GM21825 (cell line): ENCODE data around the gene SV2C.

ENCODE experiments used
- ATAC-seq: cut with Tn5 transposase; IDR thresholded peaks from one replicate; pipeline ENCODE4 v1.9.1; 2021; ENCODE audit warnings: mild to moderate bottlenecking, moderate library complexity; ENCODE audit not compliant: unreplicated experiment

SV2C gene

DNA sequence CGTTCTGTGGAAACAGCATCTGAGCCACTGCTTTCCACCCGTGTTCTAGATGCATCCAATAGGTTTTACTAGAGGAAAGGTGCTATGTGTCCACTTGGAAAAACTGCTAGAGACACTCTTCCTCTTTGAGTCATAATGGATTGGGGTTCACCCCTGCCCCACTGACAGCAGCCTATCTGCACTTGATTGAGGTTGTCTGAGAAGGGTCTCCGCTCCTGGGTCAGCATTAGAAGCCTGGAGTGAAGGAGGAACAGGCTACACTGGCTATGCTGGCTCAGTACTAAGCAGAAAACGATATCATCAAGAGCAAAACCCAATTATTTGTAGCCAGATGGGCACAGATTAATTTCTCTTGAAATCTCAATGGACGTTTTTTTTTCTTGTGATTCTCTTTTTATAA is 167.3 kb downstream of the SV2C start:
- no peak for ATAC-seq

DNA sequence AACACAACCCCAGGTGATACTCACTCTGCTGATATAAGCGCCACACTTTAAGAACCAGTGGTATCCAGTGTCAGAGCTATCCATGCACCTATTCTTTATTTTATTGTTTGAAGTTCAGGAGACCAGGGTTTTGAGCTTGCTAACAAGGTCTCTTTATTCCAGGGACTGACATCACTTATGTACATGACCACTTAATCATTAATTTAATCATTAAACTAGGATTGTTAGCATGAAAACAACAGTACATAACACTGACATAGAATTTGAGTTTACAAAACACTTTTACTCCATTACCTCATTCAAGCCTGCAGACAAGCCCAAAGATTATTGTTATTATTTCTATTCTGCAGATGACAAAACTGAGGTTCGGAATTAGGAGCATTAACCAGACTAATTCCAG is 168.5 kb downstream of the SV2C start:
- no peak for ATAC-seq

DNA sequence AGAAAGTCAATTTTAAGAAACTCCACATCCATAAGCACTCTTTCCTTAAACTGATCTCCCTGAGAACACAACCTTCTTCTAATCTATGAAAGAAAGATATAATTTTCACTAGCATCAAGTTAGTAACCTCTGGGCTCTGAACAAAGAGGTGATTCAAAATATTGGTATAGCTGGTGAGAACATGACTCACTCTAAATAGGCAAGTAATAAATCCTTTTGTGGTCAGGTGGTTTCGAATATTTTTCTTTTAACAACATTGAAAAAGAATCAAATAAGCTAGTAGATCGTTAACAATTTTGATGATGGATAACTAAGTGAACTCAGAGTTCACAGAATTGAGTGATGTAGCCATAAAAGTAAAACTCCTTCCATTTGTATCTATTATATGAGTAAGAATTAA is 169.3 kb downstream of the SV2C start:
- ATAC-seq = no peak

DNA sequence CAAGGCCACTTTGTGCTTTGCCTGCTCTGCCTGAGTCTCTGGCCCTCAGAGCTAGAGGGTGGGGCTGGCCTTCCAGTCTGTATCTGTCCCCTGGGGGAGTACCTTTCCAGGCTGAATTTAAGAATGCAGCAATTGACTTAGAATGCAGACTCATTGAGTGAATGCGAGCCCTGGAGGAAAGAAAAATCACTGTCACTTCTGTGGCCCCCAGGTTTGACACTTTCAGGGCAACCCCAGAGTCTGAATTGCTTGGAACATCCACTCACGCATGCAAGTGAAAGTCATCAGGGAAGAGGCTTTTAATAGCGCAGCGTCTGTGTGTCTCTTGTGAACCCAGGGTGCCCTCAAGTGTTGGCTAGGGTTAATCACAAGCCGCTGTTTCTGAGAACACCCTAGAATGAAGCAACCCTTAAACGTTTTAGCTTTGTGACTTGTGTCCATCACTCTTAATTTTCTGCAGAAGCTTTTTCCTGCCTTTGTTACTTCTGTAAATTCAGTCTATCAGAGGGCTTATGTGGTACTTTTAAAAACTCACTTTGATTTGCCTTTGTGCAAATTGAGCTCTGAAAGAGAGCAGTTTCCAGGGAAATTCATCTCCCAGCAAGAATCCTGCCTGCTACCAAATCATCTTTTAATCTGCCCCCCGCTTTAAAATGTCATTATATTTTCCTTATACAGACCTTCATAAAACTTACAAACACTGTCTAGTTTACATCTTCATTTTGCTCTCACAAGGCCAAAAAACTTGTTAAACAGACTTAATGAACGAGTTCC is 173.1 kb downstream of the SV2C start:
- peak; percentile 88 for ATAC-seq

DNA sequence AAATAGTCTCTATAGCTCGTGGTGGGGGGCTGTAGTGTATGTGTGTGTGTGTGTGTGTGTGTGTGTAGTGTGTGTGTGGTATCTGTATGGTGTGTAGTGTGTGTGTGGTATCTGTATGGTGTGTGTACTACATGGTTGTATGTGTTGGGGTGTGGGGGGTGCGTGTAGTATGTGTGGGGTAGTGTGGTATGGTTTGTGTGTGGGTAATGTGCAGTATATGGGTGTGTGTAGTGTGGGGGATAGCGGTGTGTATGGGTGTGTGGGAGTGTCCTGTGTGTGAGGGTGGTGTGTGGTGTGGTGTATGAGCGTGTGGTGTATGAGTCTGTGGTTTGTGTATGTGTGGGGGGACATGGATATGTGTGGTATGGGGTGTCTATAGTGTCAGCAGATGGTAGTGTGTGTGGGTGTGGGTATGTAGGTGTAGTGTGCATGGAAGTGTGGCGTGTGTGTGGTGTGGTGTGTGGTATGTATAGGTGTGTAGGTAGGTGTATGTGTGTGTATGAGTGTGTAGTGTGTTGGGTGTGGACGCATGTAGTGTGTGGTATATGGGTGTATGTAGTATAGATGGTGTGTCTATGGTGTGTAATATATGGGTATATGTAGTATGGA is 174.1 kb downstream of the SV2C start:
- ATAC-seq = no peak

DNA sequence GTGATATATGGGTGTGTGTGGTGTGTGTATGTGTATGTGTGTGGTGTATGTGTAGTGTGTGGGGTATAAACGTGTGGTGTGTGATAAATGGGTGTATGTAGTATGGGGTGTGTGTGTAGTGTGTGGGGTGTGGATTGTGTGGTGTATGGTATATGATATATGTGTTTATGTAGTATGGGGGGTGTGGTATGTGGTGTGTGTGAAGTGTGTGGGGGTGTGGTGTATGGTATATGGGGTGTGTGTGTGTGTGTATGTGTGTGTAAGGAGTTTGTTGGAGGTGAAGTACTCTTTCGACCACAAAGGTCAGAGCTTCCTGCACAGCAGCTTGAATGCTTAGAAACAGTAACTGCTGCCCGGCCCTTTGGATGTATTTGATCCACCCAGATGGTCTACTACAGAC is 174.7 kb downstream of the SV2C start:
- no peak for ATAC-seq

DNA sequence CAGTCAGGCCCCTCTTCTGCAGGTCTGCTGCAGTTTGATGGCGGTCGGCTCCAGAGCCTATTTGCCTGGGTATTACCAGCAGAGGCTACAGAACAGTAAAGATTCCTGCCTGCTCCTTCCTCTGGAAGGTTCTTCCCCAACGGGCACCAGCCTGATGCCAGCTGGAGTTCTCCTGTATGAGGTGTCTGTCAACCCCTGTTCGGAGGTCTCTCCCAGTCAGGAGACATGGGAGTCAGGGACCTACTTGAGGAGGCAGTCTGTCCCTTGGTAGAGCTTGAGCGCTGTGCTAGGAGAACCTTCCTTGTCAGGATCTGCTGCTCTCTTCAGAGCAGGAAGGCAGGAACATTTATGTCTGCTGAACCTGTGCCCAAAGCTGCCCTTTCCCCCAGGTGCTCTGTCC is 181.5 kb downstream of the SV2C start:
- no peak for ATAC-seq

DNA sequence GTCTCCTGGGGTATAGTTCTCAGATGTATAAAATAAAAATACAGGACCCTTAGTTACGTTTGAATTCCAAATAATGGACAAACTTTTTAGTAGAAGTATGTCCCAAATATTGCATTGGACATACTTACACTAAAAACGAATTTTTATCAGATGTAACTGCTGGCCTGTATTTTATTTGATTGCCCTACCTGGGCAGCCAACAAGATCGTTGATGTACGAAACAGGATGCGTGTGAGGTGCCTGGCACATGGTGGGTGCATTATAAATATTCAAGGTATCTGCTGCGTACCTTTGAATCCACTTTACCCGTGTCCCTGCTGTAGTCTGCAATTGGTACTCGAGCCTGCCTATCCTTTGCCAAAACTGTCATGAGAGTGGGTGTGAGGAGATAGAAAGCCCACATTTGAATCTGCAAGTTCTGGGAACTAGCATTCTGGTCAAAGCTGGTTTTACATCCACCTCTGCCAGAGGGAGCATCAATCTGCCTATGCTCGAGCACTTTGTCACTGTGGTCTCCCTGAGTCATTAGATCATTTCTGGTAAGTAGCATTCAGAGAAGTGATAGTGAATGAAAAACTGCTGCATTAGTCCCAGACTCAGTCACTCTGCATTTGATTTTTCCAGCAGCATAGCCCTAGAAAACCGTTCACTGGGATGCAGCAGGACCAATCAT is 186.2 kb downstream of the SV2C start:
- ATAC-seq = no peak

DNA sequence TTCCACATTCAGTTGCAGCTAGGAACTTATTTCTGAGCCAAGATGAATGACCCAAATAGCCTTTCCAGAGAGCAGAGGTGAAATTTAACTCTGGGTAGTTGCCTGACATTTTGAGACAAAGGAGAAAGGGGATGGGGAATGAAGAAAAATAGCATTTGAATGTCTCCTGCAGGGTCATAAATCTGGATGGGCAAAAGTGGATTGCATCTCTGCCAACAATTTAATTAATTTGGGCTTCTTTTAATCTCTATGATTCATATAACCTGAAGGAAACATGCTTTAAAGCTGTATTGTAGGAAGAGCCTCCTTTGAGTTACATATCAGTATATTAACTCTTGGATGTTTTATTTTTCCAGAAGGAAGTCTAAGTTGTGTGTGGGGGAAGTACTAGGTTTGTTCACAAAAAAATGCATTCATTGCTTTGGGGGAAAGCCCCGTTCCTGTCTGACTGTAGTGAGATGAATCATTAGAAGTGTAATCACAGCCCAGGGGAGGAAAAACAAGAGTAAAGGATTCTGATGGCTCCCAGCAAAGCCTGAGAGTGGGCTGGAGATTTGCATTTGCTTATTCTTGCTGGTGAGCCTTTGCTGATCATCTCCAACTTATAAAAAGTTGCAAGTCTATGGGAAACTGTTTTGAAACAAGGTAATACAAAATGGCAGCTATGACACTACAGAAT is 186.9 kb downstream of the SV2C start:
- no peak for ATAC-seq

DNA sequence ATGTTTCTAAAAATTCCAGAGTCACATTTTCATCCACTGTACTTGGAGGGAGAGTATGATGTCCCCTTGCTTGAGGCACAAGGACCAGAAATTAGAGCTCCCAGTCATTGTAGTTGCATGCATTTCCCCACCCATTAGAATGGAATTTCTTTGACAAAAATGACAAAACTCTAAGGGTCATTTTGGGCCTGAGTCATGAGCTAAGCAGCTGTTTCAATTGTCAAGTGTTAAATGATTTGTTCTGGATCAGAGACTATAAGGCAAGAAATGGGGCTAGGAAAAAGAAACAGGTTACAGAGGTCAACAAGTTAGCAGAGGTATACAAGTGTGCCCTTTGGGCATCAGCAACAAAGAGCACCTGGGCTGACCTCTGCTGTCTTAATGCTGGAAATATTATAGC is 188.7 kb downstream of the SV2C start:
- ATAC-seq = no peak

DNA sequence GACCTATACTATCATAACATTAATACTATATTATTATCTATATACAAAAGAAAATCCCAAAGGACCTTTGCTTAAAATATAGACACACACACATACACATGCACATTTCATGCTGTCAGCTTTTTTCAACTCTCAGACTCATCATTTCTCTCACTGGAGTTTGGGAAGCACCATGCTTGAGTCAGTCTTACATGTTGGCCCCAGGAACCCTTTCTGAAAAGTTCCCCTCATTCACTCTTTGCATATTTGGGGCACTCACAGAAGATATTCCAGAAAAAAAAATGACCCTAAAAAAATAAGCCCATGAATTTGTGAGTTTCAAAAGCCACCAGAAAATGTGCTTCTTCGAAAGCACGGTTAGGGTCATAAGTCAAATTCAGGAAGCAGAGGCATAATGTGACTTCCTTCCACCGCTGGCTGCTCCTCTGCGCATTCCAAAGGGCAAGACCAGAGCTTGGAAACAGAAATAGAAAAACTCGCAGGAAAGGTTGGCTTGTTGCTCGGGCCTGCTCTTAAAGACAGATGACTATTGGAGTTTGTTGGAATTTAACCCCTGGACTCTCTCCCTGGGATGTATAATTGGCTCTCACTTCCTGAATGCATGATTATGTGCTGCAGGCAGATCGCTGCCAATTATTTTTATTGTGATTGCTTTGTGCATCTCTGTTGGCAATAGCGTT is 190.2 kb downstream of the SV2C start:
- no peak for ATAC-seq

DNA sequence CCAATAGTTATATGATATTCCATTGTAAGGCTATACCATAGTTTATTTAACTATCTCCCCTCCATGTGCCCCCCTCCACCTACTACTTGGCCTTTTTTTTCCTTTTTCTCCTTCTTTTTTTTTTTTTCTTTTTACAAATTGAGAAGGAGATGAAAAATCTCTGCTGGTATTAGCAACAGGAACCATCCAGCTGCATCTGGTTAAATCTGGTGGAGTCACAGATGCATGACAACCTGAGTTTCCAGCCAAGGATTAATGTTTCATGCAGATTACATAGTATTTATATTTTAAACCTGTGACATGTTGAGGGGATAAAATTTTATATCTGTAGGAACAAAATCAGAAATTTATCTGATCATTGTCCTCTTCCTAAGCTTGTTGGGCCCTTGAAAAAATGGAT is 191.4 kb downstream of the SV2C start:
- no peak for ATAC-seq

DNA sequence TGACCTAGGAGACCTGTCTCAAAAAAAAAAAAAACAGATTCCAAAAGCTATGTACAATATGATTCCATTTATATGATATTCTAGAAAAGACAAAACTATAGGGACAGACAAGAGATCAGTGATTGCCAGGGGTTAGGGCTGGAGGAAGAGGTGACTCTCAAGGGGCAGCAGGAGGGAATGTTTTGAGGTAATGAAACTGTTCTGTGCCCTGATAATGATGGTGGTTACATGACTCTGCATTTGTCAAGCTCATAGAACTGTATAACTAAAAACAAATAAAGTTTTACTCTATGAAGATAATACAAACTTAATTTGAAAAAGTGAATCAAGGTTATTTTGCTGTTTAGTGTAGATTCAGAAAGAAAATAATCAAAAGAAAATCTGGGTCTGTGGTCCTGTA is 194.6 kb downstream of the SV2C start:
- no peak for ATAC-seq

DNA sequence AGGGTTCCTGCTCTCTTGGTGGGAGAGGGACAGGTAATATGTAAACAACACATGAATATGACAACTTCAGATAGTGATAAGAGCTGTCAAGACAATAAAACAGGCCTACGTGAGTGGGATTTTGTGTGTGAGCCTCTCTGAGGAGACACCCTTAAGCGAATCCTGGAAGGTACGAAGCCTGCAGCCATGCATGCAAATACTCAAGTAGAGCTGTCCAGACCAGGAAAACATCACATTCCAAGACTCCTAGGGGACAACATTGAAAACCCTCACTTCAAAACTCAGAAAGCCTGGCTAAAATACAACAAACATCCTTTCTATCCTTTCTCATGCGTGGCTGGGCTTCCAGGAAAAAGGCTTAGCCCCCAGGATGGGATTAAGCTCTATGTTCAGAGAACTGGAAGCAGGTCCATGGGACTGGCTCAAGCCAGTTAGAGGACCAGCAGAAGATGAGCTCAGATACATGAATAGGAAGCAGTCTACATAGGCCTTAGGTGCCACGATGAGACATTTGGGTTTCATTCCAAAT is 195.1 kb downstream of the SV2C start:
- no peak for ATAC-seq

DNA sequence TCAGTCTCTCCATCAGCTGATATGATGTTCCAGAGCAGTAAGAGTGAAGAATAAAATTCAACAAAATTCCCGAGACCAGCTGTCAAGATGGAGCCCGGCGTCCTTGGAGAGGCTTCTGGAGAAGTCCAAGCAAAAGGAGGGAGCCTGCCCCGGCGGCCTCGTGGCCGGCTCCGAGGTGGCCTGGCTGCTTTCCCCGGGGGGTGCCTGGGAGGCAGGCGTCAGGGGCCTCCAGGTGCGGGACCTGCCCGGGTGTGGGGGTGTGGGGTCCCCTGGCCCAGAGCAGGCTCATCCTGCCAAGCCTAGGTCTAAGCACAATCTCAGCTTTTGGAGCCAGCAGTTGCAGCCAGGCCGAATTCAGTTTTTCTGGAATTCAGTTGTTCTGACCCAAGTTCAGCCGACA is 197.3 kb downstream of the SV2C start:
- no peak for ATAC-seq

DNA sequence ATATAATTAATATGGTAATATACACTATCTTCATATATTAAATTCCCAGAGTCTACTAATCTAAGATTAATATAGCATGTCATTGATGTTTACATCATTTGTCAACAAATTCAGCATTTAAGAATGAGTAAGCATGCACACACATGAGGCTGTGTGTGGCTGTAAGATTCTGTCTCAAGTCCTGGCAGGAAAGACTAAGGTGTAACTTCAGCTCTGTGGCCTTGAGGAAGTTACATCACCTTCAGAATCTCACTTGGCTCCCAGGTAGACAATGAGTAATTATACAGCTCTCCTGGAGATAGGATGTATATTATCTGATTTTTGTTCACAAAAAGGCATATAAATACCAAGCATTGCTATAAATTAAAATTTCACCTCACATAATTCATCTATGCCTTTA is 200.5 kb downstream of the SV2C start:
- no peak for ATAC-seq

DNA sequence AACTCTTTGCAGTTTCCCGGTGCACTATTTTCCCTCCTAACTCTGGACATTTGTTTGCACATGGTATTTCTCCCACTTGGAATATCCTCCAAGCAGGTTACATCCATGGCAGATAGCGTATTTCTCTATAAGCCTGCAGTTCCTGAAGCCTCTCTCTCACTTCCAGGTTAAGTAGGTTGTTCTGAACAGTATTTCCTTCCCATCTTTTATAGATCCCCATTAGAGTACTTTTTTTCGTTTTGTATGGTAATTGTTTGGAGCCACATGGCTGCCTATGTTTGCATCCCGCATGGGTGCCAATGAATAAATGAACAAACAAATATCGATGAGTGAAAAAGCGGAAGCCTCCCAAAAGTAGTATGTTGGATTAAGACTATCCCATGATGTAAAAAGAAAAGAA is 206.5 kb downstream of the SV2C start:
- ATAC-seq = no peak

DNA sequence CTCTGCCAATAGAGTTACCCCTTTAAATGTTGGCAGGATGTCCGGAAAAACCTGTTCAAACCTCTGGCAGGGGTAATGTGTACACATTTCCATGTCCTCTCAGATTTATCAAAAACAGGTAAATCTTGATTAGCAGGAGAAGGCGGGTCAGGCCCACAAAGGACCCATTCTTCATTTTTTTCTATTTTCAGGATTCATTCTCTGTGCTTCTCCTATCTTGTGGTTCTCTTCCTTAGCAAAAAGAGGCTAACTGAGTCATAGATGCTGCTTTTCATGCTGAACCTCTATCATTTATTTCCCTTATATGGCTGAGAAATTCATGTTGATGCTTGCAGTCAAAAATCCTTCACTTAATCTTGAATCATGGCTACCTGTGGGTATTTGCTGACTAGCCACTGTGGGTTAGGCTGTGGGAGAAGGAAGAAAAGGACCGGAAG is 207.2 kb downstream of the SV2C start:
- ATAC-seq = no peak

DNA sequence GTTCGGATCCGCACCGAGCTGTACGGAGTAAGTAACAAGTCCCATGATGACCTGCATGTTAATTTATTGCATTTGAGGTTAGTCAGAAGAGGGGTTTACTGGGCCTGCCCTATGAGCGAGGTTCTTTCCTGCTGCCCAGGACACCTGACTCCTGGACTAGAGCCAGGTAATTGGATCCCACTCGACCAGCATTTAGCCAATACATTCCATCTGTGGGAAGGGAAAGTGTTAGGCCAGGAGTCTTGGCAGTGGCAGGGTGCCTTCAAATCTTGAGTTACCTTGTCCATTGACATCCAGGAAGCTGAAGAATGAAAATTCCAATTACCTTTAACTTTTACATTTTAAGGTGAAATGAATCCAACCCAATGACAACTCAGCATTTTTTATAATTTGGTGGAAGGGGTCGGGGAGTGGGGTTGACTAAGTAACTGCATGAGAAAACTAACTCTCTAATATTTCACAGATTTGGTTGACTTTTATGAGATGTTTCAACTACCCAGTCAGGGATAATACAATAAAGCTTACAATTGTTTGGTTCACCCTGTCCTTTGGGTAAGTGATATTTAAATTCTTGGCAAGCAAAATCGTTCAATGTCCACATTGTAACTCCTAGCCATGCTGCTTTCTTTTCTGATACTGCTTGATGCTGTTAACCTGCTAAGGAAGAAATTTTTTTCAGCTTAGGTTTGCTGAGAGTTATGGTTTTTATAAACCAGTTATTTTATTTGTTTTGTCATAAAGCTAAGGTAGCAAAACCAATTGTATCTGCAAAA is 208.3 kb downstream of the SV2C start:
- ATAC-seq = no peak
